ENCODE measurements around the gene LRCH3.

LRCH3 gene

GRCh38 chr3:197836244-197836643, 45.2 kb downstream of the LRCH3 start (continued):
- TF ChIP-seq GLI2 (tag by site-specific recombination; IDR thresholded peaks at IDR 0.05; ENCODE audit: borderline replicate concordance, low read depth) (no peak), ZBTB20 (tag by site-specific recombination; IDR thresholded peaks at IDR 0.05) (no peak), ZFHX2 (tag by site-specific recombination; conservative IDR thresholded peaks at IDR 0.05) (no peak), HOXD13 (CRISPR knock-in tag; IDR thresholded peaks at IDR 0.05; ENCODE audit: borderline replicate concordance) (no peak), ZNF701 (tag by site-specific recombination; IDR thresholded peaks at IDR 0.05) (no peak), ZNF518A (tag by site-specific recombination; conservative IDR thresholded peaks at IDR 0.05; ENCODE audit: low read depth) (no peak), ZNF19 (tag by site-specific recombination; IDR thresholded peaks at IDR 0.05; ENCODE audit: low read depth) (no peak), PATZ1 (tag by site-specific recombination; IDR thresholded peaks at IDR 0.05) (no peak), ZNF626 (tag by site-specific recombination; IDR thresholded peaks at IDR 0.05) (no peak), ZXDB (tag by site-specific recombination; IDR thresholded peaks at IDR 0.05) (no peak)

- Histone ChIP-seq H3K27ac (ENCODE audit: extremely low read depth, low read depth, low read length) (no peak overlapping the region), H3K9me3 (ENCODE audit: control insufficient read depth, insufficient read depth, low read depth, low read length) (no peaks in the 10 kb centered on the region), H3K4me1 (ENCODE audit: control insufficient read depth, insufficient read depth, low read length) (no peaks in the 10 kb centered on the region), H3K4me3 (ENCODE audit: low read depth, low read length) (no peak overlapping the region), H3K36me3 (ENCODE audit: control insufficient read depth in 2 of 2, insufficient read depth in 1 of 2, low read length in 2 of 2) (peaks cover 17 to 72% of the 10 kb centered on the region in 2 experiments)
- TF ChIP-seq MEIS1 (CRISPR knock-in tag; IDR thresholded peaks at IDR 0.05; ENCODE audit: borderline replicate concordance) = no peak
- no peak for TF ChIP-seq ZBTB11 (tag by site-specific recombination; conservative IDR thresholded peaks at IDR 0.05; ENCODE audit: low read depth)
- TF ChIP-seq GLIS1 (tag by site-specific recombination; IDR thresholded peaks at IDR 0.05) = no peak
- no peak for TF ChIP-seq GLI2 (tag by site-specific recombination; IDR thresholded peaks at IDR 0.05; ENCODE audit: borderline replicate concordance, low read depth)
- ChIA-PET POLR2A (no interaction called here), CTCF (no interaction called here)
Measured at GRCh38 chr3:197837282-197837681, 46.2 kb downstream of the LRCH3 start.

- no peak overlapping the region for H3K4me3 ChIP-seq (ENCODE audit: low read depth, low read length)
- no peaks in the 10 kb centered on the region for H3K4me1 ChIP-seq (ENCODE audit: control insufficient read depth, insufficient read depth, low read length)
- POLR2A ChIA-PET = no interaction called here
- CTCF ChIA-PET = interaction anchor here (0.6 kb wide), 2 partner anchors 46 to 70 kb away, joined by 3 read pairs; no protein-coding TSS in a partner anchor
- no peak for TF ChIP-seq ZNF266 (tag by site-specific recombination; IDR thresholded peaks at IDR 0.05; ENCODE audit: low read depth)
- TF ChIP-seq KLF1 (tag by site-specific recombination; IDR thresholded peaks at IDR 0.05) = no peak
- no peak for TF ChIP-seq BCL11B (tag by site-specific recombination; IDR thresholded peaks at IDR 0.05; ENCODE audit: low read depth)
- TF ChIP-seq KLF9 (tag by site-specific recombination; IDR thresholded peaks at IDR 0.05; ENCODE audit: low read depth) = no peak
- no peak for TF ChIP-seq ZNF391 (tag by site-specific recombination; IDR thresholded peaks at IDR 0.05; ENCODE audit: borderline replicate concordance, low read depth)
- TF ChIP-seq ZNF792 (tag by site-specific recombination; IDR thresholded peaks at IDR 0.05) = no peak
- TF ChIP-seq ZNF175 (tag by site-specific recombination; IDR thresholded peaks at IDR 0.05) = no peak
- TF ChIP-seq ZNF449 (tag by site-specific recombination; IDR thresholded peaks at IDR 0.05) = no peak
- H3K27ac ChIP-seq (ENCODE audit: extremely low read depth, low read depth, low read length) = no peak overlapping the region
- peaks cover 15 to 59% of the 10 kb centered on the region in 2 experiments for H3K36me3 ChIP-seq (ENCODE audit: control insufficient read depth in 2 of 2, insufficient read depth in 1 of 2, low read length in 2 of 2)
- H3K9me3 ChIP-seq (ENCODE audit: control insufficient read depth, insufficient read depth, low read depth, low read length) = no peaks in the 10 kb centered on the region
Measured at GRCh38 chr3:197841789-197842188, 50.7 kb downstream of the LRCH3 start.

All from HEK293 (cell line).